Measurements from ENCODE around the gene C5. TPM values are rescaled to one million over a fixed set of nuclear protein-coding genes. Genes with fewer than 3 reads are reported as not detected.

C5 gene
- total RNA-seq, result 5.1 and 8.9 TPM in 2 replicates

GRCh38 chr9:121050128-121050988 is at the start of gene C5:
Gene C5 (minus strand): TSS chr9:121050275. CDS start chr9:121050246, 29 bp downstream.

DNA sequence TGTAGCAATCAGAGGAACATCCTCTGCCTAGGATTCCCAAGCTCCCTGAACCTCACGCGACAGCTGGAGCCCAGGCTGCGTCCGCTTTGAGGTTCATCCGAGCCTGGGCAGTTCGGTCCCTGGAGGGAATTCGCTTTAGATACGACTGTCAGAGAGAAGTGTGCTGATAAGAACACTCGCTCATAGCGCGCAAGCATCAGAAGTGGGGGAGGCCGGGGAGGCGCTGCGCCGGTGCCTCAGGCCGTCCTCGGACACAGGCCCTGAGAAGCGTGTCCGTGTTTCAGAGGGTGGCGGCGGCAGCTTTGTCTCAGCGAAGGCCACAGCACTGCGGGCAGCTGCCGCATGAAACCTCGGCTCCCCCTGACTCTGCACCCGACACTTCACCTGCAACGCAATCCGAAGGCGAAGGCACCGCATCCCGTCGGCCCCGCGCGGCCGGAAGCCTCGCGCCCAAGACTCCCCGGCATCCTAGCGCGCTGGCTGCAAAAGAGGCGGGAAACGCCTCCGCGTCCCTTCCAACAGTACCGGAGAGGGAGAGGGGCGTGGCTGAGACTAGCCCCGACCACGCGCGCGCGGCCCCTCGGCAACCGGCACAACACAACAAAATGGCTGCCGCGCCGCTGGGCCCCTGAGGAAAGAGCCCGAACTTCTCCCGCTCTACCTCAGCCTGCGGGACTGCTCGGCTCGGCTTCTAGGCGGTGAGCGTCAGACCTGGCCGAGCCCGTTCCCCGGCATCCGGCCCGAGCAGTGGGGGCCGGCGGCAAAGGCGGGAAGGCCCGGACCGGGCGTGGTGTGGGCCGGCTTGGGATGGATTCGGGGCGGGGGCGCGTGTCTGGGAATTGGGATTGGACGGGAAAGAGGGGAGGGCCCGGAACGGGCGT is 24.5 kb upstream of the C5 start, which contains the start of gene CNTRL:
TSS of gene CNTRL (plus strand) at position 586 of the 881 bp plus-strand sequence. CDS start 13,372 bp downstream, outside the sequence.

GRCh38 chr9:120926397-120926928 is 123.6 kb downstream of the C5 start, which contains the start of gene TRAF1:
Gene TRAF1 (minus strand): TSS chr9:120926796. CDS start chr9:120926075, 721 bp downstream.

Other genes with a start within 250 kb of the C5 start
- gene PSMD5, start 207.4 kb downstream of the C5 start, total RNA-seq, result 35.2 and 46.7 TPM in 2 replicates
- gene PHF19, start 173.1 kb downstream of the C5 start, total RNA-seq, result 23.7 and 47.4 TPM in 2 replicates
- gene TRAF1, start 123.5 kb downstream of the C5 start, total RNA-seq, result 1.3 and 3.8 TPM in 2 replicates
- gene CNTRL, start 24.7 kb upstream of the C5 start, total RNA-seq, result 4.3 and 15.1 TPM in 2 replicates
- gene RAB14, start 151.6 kb upstream of the C5 start, total RNA-seq, result 20.7 and 39.7 TPM in 2 replicates
- gene GSN, start 217.9 kb upstream of the C5 start, total RNA-seq, result 461 and 1,128 TPM in 2 replicates